Subcutaneous adipose tissue (tissue), 4 donors: ENCODE results near the gene CAMTA1. TPM values are rescaled to one million over a fixed set of nuclear protein-coding genes. Genes with fewer than 3 reads are reported as not detected.

Source experiments
- CTCF ChIP-seq: fragments of 450-650 bp; IDR thresholded peaks from one replicate; pipeline ENCODE4 v1.5.1; 2016; ENCODE audit warnings: low read depth, mild to moderate bottlenecking, control low read depth, antibody characterized with exemption, moderate library complexity
- total RNA-seq, 4 donors: library from RNA; depleted of rRNA; stranded (reverse); fragments of >200 nt; gene quantifications; one replicate each; pipeline ENCODE4 v1.1.0, GENCODE V29; 2016

The CAMTA1 gene
- total RNA-seq, 4 donors from 2014 or later, result 58.6 to 82.5 (median 78.0) TPM

- no peak for TF ChIP-seq CTCF
Observed at GRCh38 chr1:7681401-7681800, 896.1 kb downstream of the CAMTA1 start.

- TF ChIP-seq CTCF, result no peak
Observed at GRCh38 chr1:7683521-7683920, 898.3 kb downstream of the CAMTA1 start.

GRCh38 chr1:7684132-7684531 is 898.9 kb downstream of the CAMTA1 start:
- TF ChIP-seq CTCF, result no peak

GRCh38 chr1:7684861-7685635 is 899.8 kb downstream of the CAMTA1 start:
- no peak for TF ChIP-seq CTCF

- no peak for TF ChIP-seq CTCF
Observed at GRCh38 chr1:7686301-7686850, 901.1 kb downstream of the CAMTA1 start.

- TF ChIP-seq CTCF, result no peak
Observed at GRCh38 chr1:7687411-7687810, 902.2 kb downstream of the CAMTA1 start.

GRCh38 chr1:7688659-7689058 is 903.4 kb downstream of the CAMTA1 start:
- TF ChIP-seq CTCF, result no peak
